Neural crest cell (in vitro differentiated cells): Measurements from ENCODE around the gene ZNF628. TPM values are rescaled to one million over a fixed set of nuclear protein-coding genes. Genes with fewer than 3 reads are reported as not detected.
A peak's percentile ranks its signal among the peaks of the same experiment; 100 is the strongest.

Experiments used
- DNase-seq: peaks from one replicate; pipeline ENCODE4 v3.0.0; 2021; ENCODE audit warnings: low read depth, mixed read lengths, low spot score
- H3K27ac Mint-ChIP-seq: one replicate; pipeline ENCODE4 v1.8.0; 2021; ENCODE audit warnings: mild to moderate bottlenecking, mixed read lengths; ENCODE audit not compliant: unreplicated experiment
- H3K27me3 Mint-ChIP-seq: 2 replicates; pipeline ENCODE4 v1.8.0; 2021; ENCODE audit warnings: low read depth, mild to moderate bottlenecking, mixed read lengths
- H3K36me3 Mint-ChIP-seq: 2 replicates; pipeline ENCODE4 v1.8.0; 2021; ENCODE audit warnings: low read depth, mild to moderate bottlenecking, mixed read lengths
- H3K4me1 Mint-ChIP-seq: 2 replicates; pipeline ENCODE4 v1.8.0; 2021; ENCODE audit warnings: mixed read lengths
- H3K4me3 Mint-ChIP-seq: one replicate; pipeline ENCODE4 v1.8.0; 2021; ENCODE audit warnings: mild to moderate bottlenecking, mixed read lengths
- H3K9me3 Mint-ChIP-seq: 2 replicates; pipeline ENCODE4 v1.8.0; 2021; ENCODE audit warnings: mixed read lengths
- CTCF ChIP-seq: fragments of 200-600 bp; sonication (generic); conservative IDR thresholded peaks from 2 replicates; pipeline ENCODE4 v1.5.0; 2021; ENCODE audit warnings: antibody characterized with exemption, mild to moderate bottlenecking
- total RNA-seq: library from RNA; stranded (reverse); gene quantifications from 2 replicates; pipeline ENCODE4 v1.2.1, GENCODE V29; 2021

ZNF628 gene
- total RNA-seq, 1 donor from 2014 or later, result 15.0 TPM

GRCh38 chr19:55456347-55456746, 20.1 kb upstream of the ZNF628 start:
- Mint-ChIP-seq H3K36me3 (peaks cover 3% of the 10 kb centered on the region), H3K9me3 (no peaks in the 10 kb centered on the region), H3K27me3 (peaks cover 25% of the 10 kb centered on the region), H3K4me3 (no peak overlapping the region), H3K4me1 (peaks cover 32% of the 10 kb centered on the region), H3K27ac (no peak overlapping the region)
- DNase-seq, result no peak
- TF ChIP-seq CTCF, result no peak

GRCh38 chr19:55457683-55458457, 18.5 kb upstream of the ZNF628 start:
- DNase-seq, result no peak
- Mint-ChIP-seq H3K4me3 (peak overlapping the region; percentile 47), H3K27ac (no peak overlapping the region), H3K4me1 (peaks cover 36% of the 10 kb centered on the region), H3K27me3 (peaks cover 19% of the 10 kb centered on the region), H3K36me3 (peaks cover 3% of the 10 kb centered on the region), H3K9me3 (no peaks in the 10 kb centered on the region)
- TF ChIP-seq CTCF, result no peak

- DNase-seq, result no peak
- TF ChIP-seq CTCF, result no peak
- peaks cover 3% of the 10 kb centered on the region for H3K36me3 Mint-ChIP-seq
- H3K27ac Mint-ChIP-seq, result no peak overlapping the region
- H3K27me3 Mint-ChIP-seq, result peaks cover 8% of the 10 kb centered on the region
- peak overlapping the region; percentile 91 for H3K4me3 Mint-ChIP-seq
- no peaks in the 10 kb centered on the region for H3K9me3 Mint-ChIP-seq
- peaks cover 24% of the 10 kb centered on the region for H3K4me1 Mint-ChIP-seq
Measured at GRCh38 chr19:55459551-55459949, 16.9 kb upstream of the ZNF628 start.

GRCh38 chr19:55459950-55460657, 16.3 kb upstream of the ZNF628 start:
- Mint-ChIP-seq H3K27me3 (peaks cover 6% of the 10 kb centered on the region), H3K36me3 (no peaks in the 10 kb centered on the region), H3K4me3 (peak overlapping the region; percentile 91), H3K9me3 (no peaks in the 10 kb centered on the region), H3K27ac (no peak overlapping the region), H3K4me1 (peaks cover 20% of the 10 kb centered on the region)
- DNase-seq, result no peak
- no peak for TF ChIP-seq CTCF

- peaks cover 20% of the 10 kb centered on the region for H3K4me1 Mint-ChIP-seq
- TF ChIP-seq CTCF, result no peak
- H3K27me3 Mint-ChIP-seq, result peaks cover 6% of the 10 kb centered on the region
- no peak overlapping the region for H3K27ac Mint-ChIP-seq
- peak; percentile 55 for DNase-seq
- no peaks in the 10 kb centered on the region for H3K9me3 Mint-ChIP-seq
- H3K4me3 Mint-ChIP-seq, result peak overlapping the region; percentile 91
- H3K36me3 Mint-ChIP-seq, result no peaks in the 10 kb centered on the region
Measured at GRCh38 chr19:55460670-55461258, 15.7 kb upstream of the ZNF628 start.
